Measurements from ENCODE around the gene UGGT2.

The UGGT2 gene

GRCh38 chr13:95902741-95903140, 150.5 kb downstream of the UGGT2 start:
- Histone ChIP-seq H3K27ac (ENCODE audit: low read depth, low read length) (no peak overlapping the region), H2BK15ac (replicated peaks; ENCODE audit: low read depth) (no peak overlapping the region), H3K56ac (ENCODE audit: low read length) (no peak overlapping the region), H3K4me3 (ENCODE audit: low read length) (no peak overlapping the region), H2BK120ac (ENCODE audit: low read depth, low read length) (no peak overlapping the region), H3K27me3 (ENCODE audit: insufficient read depth, low read length, poor library complexity) (no peaks in the 10 kb centered on the region), H3K36me3 (ENCODE audit: control insufficient read depth, insufficient read depth, low read length) (no peaks in the 10 kb centered on the region), H3K23ac (ENCODE audit: low read length) (no peak overlapping the region), H3K4ac (ENCODE audit: low read depth, low read length) (no peak overlapping the region), H3K79me2 (ENCODE audit: control insufficient read depth, insufficient read depth, low read length) (no peaks in the 10 kb centered on the region), H3K18ac (ENCODE audit: low read length) (no peak overlapping the region), H3K9ac (ENCODE audit: low read length) (no peak overlapping the region), H2AK5ac (ENCODE audit: low read length) (no peak overlapping the region), H2BK5ac (ENCODE audit: low read length) (no peak overlapping the region), H3K4me2 (ENCODE audit: low read length) (no peak overlapping the region), H3K79me1 (ENCODE audit: low read length) (no peaks in the 10 kb centered on the region), H3K4me1 (ENCODE audit: control insufficient read depth, low read depth, low read length) (no peaks in the 10 kb centered on the region), H4K8ac (ENCODE audit: low read depth, low read length) (no peak overlapping the region), H4K5ac (ENCODE audit: low read length) (no peak overlapping the region)
- no peak for DNase-seq
- no CpG with 5 or more reads among the region's 1 CpG for WGBS (ENCODE audit: extremely low coverage, insufficient coverage, low lambda C conversion rate)

- Histone ChIP-seq H3K23ac (ENCODE audit: low read length) (no peak overlapping the region), H3K4me2 (ENCODE audit: low read length) (no peak overlapping the region), H3K4me3 (ENCODE audit: low read length) (no peak overlapping the region), H4K8ac (ENCODE audit: low read depth, low read length) (no peak overlapping the region), H2AK5ac (ENCODE audit: low read length) (no peak overlapping the region), H2BK15ac (replicated peaks; ENCODE audit: low read depth) (no peak overlapping the region), H3K18ac (ENCODE audit: low read length) (no peak overlapping the region), H3K79me1 (ENCODE audit: low read length) (no peaks in the 10 kb centered on the region), H4K5ac (ENCODE audit: low read length) (no peak overlapping the region), H2BK5ac (ENCODE audit: low read length) (no peak overlapping the region), H3K9ac (ENCODE audit: low read length) (no peak overlapping the region), H3K27me3 (ENCODE audit: insufficient read depth, low read length, poor library complexity) (no peaks in the 10 kb centered on the region), H2BK120ac (ENCODE audit: low read depth, low read length) (no peak overlapping the region), H3K4ac (ENCODE audit: low read depth, low read length) (no peak overlapping the region), H3K4me1 (ENCODE audit: control insufficient read depth, low read depth, low read length) (no peaks in the 10 kb centered on the region), H3K79me2 (ENCODE audit: control insufficient read depth, insufficient read depth, low read length) (no peaks in the 10 kb centered on the region), H3K36me3 (ENCODE audit: control insufficient read depth, insufficient read depth, low read length) (no peaks in the 10 kb centered on the region), H3K56ac (ENCODE audit: low read length) (no peak overlapping the region), H3K27ac (ENCODE audit: low read depth, low read length) (no peak overlapping the region)
- no peak for DNase-seq
- WGBS (ENCODE audit: extremely low coverage, insufficient coverage, low lambda C conversion rate): no CpG with 5 or more reads among the region's 1 CpG
These were observed 154.9 kb downstream of the UGGT2 start for GRCh38 chr13:95898256-95898655.

DNA sequence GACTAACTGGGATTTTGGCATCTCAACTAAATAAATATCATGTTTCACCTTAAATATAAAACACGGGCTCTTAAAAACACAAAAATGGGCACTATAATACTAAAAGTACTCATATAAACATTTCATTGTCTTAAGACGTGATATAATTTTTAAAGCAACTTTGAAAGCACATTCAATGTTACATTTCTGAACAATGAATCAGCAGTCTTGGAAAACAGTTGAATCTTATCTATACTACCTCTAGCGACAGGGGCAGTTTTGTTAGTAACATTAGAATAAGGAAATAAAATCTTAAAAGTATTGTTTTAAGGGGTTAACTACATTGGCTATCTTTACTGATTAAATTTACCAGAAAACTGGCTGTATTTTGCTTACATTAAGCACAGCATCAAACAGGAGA, 156.9 kb downstream of the UGGT2 start:
- DNase-seq: no peak
- Histone ChIP-seq H2BK120ac (ENCODE audit: low read depth, low read length) (no peak overlapping the region), H3K27me3 (ENCODE audit: insufficient read depth, low read length, poor library complexity) (no peaks in the 10 kb centered on the region), H3K56ac (ENCODE audit: low read length) (no peak overlapping the region), H2BK15ac (replicated peaks; ENCODE audit: low read depth) (no peak overlapping the region), H3K27ac (ENCODE audit: low read depth, low read length) (no peak overlapping the region), H3K18ac (ENCODE audit: low read length) (no peak overlapping the region), H3K79me2 (ENCODE audit: control insufficient read depth, insufficient read depth, low read length) (no peaks in the 10 kb centered on the region), H4K8ac (ENCODE audit: low read depth, low read length) (no peak overlapping the region), H3K4me1 (ENCODE audit: control insufficient read depth, low read depth, low read length) (no peaks in the 10 kb centered on the region), H2AK5ac (ENCODE audit: low read length) (no peak overlapping the region), H3K9ac (ENCODE audit: low read length) (no peak overlapping the region), H2BK5ac (ENCODE audit: low read length) (no peak overlapping the region), H3K4me3 (ENCODE audit: low read length) (no peak overlapping the region), H3K4me2 (ENCODE audit: low read length) (no peak overlapping the region), H3K23ac (ENCODE audit: low read length) (no peak overlapping the region), H4K5ac (ENCODE audit: low read length) (no peak overlapping the region), H3K36me3 (ENCODE audit: control insufficient read depth, insufficient read depth, low read length) (no peaks in the 10 kb centered on the region), H3K4ac (ENCODE audit: low read depth, low read length) (no peak overlapping the region), H3K79me1 (ENCODE audit: low read length) (no peaks in the 10 kb centered on the region)
- no CpG with 5 or more reads among the region's 3 CpGs for WGBS (ENCODE audit: extremely low coverage, insufficient coverage, low lambda C conversion rate)

GRCh38 chr13:95893861-95894260, 159.3 kb downstream of the UGGT2 start:
- WGBS (ENCODE audit: extremely low coverage, insufficient coverage, low lambda C conversion rate): no CpG with 5 or more reads among the region's 5 CpGs
- no peaks in the 10 kb centered on the region for H3K79me1 ChIP-seq (ENCODE audit: low read length)
- DNase-seq: peak; percentile 24
- no peak overlapping the region for H2BK120ac ChIP-seq (ENCODE audit: low read depth, low read length)
- H3K27ac ChIP-seq (ENCODE audit: low read depth, low read length): no peak overlapping the region
- no peak overlapping the region for H2BK15ac ChIP-seq (replicated peaks; ENCODE audit: low read depth)
- H3K18ac ChIP-seq (ENCODE audit: low read length): no peak overlapping the region
- H4K8ac ChIP-seq (ENCODE audit: low read depth, low read length): no peak overlapping the region
- H3K36me3 ChIP-seq (ENCODE audit: control insufficient read depth, insufficient read depth, low read length): no peaks in the 10 kb centered on the region
- no peak overlapping the region for H2AK5ac ChIP-seq (ENCODE audit: low read length)
- no peak overlapping the region for H4K5ac ChIP-seq (ENCODE audit: low read length)
- H3K79me2 ChIP-seq (ENCODE audit: control insufficient read depth, insufficient read depth, low read length): no peaks in the 10 kb centered on the region
- no peak overlapping the region for H3K56ac ChIP-seq (ENCODE audit: low read length)
- no peaks in the 10 kb centered on the region for H3K27me3 ChIP-seq (ENCODE audit: insufficient read depth, low read length, poor library complexity)
- no peak overlapping the region for H3K4ac ChIP-seq (ENCODE audit: low read depth, low read length)
- no peak overlapping the region for H3K23ac ChIP-seq (ENCODE audit: low read length)
- H2BK5ac ChIP-seq (ENCODE audit: low read length): no peak overlapping the region
- H3K4me3 ChIP-seq (ENCODE audit: low read length): no peak overlapping the region
- H3K4me1 ChIP-seq (ENCODE audit: control insufficient read depth, low read depth, low read length): no peaks in the 10 kb centered on the region
- H3K9ac ChIP-seq (ENCODE audit: low read length): no peak overlapping the region
- H3K4me2 ChIP-seq (ENCODE audit: low read length): no peak overlapping the region

DNA sequence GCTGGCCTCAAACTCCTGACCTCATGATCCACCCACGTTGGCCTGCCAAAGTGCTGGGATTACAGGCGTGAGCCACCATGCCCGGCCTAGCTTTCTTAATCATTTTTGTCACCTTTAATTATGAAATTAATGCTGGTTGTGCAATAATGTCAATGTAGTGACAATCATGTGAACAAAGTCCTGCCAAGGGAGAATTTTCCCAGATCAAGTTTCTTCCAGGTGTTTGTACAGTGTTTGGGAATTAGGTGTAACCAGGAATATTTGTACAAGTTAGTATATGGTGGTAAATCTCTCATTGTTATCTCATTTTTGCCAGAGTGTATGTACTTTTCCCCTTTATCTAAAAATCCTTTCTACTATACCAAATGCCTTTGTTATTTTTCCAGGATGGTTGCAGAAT, 171.1 kb downstream of the UGGT2 start:
- Histone ChIP-seq H3K18ac (ENCODE audit: low read length) (no peak overlapping the region), H4K8ac (ENCODE audit: low read depth, low read length) (no peak overlapping the region), H3K56ac (ENCODE audit: low read length) (no peak overlapping the region)

DNA sequence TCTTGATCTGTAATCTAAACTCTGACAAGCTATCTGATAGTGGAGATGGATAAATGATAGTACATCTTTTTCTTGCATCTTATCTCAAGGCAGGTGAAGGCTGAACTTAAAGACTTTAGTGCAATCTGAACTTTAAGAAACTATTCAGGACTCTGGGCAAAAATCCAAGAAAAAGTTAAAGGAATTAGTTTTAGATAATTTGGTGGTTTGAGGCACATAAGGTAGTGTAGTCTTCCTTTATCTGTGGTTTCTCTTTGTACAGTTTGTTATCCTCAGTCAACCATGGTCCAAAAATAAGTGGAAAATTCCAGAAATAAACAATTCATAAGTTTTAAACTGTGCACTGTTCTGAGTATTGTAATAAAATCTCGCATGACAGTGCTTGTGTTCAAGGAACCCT, 172.9 kb downstream of the UGGT2 start:
- no peak for DNase-seq
- H3K79me1 ChIP-seq (ENCODE audit: low read length): no peaks in the 10 kb centered on the region
- no peak overlapping the region for H3K18ac ChIP-seq (ENCODE audit: low read length)
- H4K5ac ChIP-seq (ENCODE audit: low read length): no peak overlapping the region
- no peak overlapping the region for H2BK120ac ChIP-seq (ENCODE audit: low read depth, low read length)
- H3K27ac ChIP-seq (ENCODE audit: low read depth, low read length): no peak overlapping the region
- no peaks in the 10 kb centered on the region for H3K79me2 ChIP-seq (ENCODE audit: control insufficient read depth, insufficient read depth, low read length)
- no peaks in the 10 kb centered on the region for H3K36me3 ChIP-seq (ENCODE audit: control insufficient read depth, insufficient read depth, low read length)
- no peak overlapping the region for H3K56ac ChIP-seq (ENCODE audit: low read length)
- H3K4me1 ChIP-seq (ENCODE audit: control insufficient read depth, low read depth, low read length): no peaks in the 10 kb centered on the region
- H3K9ac ChIP-seq (ENCODE audit: low read length): no peak overlapping the region
- no peaks in the 10 kb centered on the region for H3K27me3 ChIP-seq (ENCODE audit: insufficient read depth, low read length, poor library complexity)
- no peak overlapping the region for H2BK5ac ChIP-seq (ENCODE audit: low read length)
- no peak overlapping the region for H3K4ac ChIP-seq (ENCODE audit: low read depth, low read length)
- no peak overlapping the region for H3K4me2 ChIP-seq (ENCODE audit: low read length)
- H3K23ac ChIP-seq (ENCODE audit: low read length): no peak overlapping the region
- no peak overlapping the region for H2BK15ac ChIP-seq (replicated peaks; ENCODE audit: low read depth)
- WGBS (ENCODE audit: extremely low coverage, insufficient coverage, low lambda C conversion rate): no CpG with 5 or more reads among the region's 1 CpG
- H3K4me3 ChIP-seq (ENCODE audit: low read length): no peak overlapping the region
- no peak overlapping the region for H2AK5ac ChIP-seq (ENCODE audit: low read length)
- H4K8ac ChIP-seq (ENCODE audit: low read depth, low read length): no peak overlapping the region

More for the DNA sequence above, 171.1 kb downstream of the UGGT2 start:
- Histone ChIP-seq H3K23ac (ENCODE audit: low read length) (no peak overlapping the region), H3K27me3 (ENCODE audit: insufficient read depth, low read length, poor library complexity) (no peaks in the 10 kb centered on the region), H3K4me2 (ENCODE audit: low read length) (no peak overlapping the region), H2AK5ac (ENCODE audit: low read length) (no peak overlapping the region), H3K27ac (ENCODE audit: low read depth, low read length) (no peak overlapping the region), H3K36me3 (ENCODE audit: control insufficient read depth, insufficient read depth, low read length) (no peaks in the 10 kb centered on the region), H4K5ac (ENCODE audit: low read length) (no peak overlapping the region), H3K4ac (ENCODE audit: low read depth, low read length) (no peak overlapping the region), H3K79me2 (ENCODE audit: control insufficient read depth, insufficient read depth, low read length) (no peaks in the 10 kb centered on the region), H3K4me3 (ENCODE audit: low read length) (no peak overlapping the region), H3K79me1 (ENCODE audit: low read length) (no peaks in the 10 kb centered on the region), H3K9ac (ENCODE audit: low read length) (no peak overlapping the region), H2BK5ac (ENCODE audit: low read length) (no peak overlapping the region), H3K4me1 (ENCODE audit: control insufficient read depth, low read depth, low read length) (no peaks in the 10 kb centered on the region), H2BK120ac (ENCODE audit: low read depth, low read length) (no peak overlapping the region), H2BK15ac (replicated peaks; ENCODE audit: low read depth) (no peak overlapping the region)
- no CpG with 5 or more reads among the region's 3 CpGs for WGBS (ENCODE audit: extremely low coverage, insufficient coverage, low lambda C conversion rate)
- no peak for DNase-seq

Data from mesendoderm (in vitro differentiated cells).